IMR-90 (cell line): Measurements from ENCODE around the gene BAG1. TPM values are rescaled to one million over a fixed set of nuclear protein-coding genes. Genes with fewer than 3 reads are reported as not detected.

Source experiments
- ATAC-seq: fragments of 200-7000 bp; cut with Tn5 transposase; 2 replicates; pipeline ENCODE4 v1.9.1; 2020; ENCODE audit warnings: low read depth, mild to moderate bottlenecking, moderate library complexity
- BruUV-seq: library from RNA; stranded (reverse); fragments of 400-500 nt; replicated peaks from 2 replicates; lab custom pipeline; 2021; lab: Mats Ljungman, UMichigan
- CTCF ChIA-PET: fragments of 300-600 bp; formaldehyde crosslinking; extraction: SDS; loops from one replicate; lab custom pipeline; 2021; ENCODE audit warnings: antibody characterized with exemption; lab: Yijun Ruan, JAX
- POLR2A ChIA-PET: fragments of 300-600 bp; sonication (Branson Sonifier 250); formaldehyde crosslinking; loops from one replicate; lab custom pipeline; 2022; ENCODE audit warnings: antibody characterized with exemption; ENCODE audit not compliant: unreplicated experiment; lab: Charles Lee
- DNase-seq: peaks from one replicate; pipeline ENCODE4 v3.0.0; 2013
- H2AFZ ChIP-seq: replicated peaks from 2 replicates; pipeline ENCODE3; 2013; ENCODE audit warnings: low read length, mild to moderate bottlenecking; ENCODE audit not compliant: poor library complexity
- H2AK5ac ChIP-seq: 2 replicates; pipeline ENCODE4 v1.6.1; 2013; ENCODE audit warnings: low read depth, low read length, inconsistent platforms
- H2AK9ac ChIP-seq: replicated peaks from 2 replicates; pipeline ENCODE3; 2013; ENCODE audit warnings: mild to moderate bottlenecking, low read depth, low read length, moderate library complexity; ENCODE audit not compliant: poor library complexity
- H2BK120ac ChIP-seq: 2 replicates; pipeline ENCODE4 v1.6.1; 2013; ENCODE audit warnings: low read depth, low read length, inconsistent platforms
- H2BK15ac ChIP-seq: 3 replicates; pipeline ENCODE4 v1.6.1; 2013; ENCODE audit warnings: low read depth, low read length, inconsistent platforms
- H2BK20ac ChIP-seq: 2 replicates; pipeline ENCODE4 v1.6.1; 2013; ENCODE audit warnings: low read depth, mild to moderate bottlenecking, inconsistent platforms, low read length, moderate library complexity
- H2BK5ac ChIP-seq: 2 replicates; pipeline ENCODE4 v1.6.1; 2013; ENCODE audit warnings: mild to moderate bottlenecking, low read depth, low read length, inconsistent platforms; ENCODE audit not compliant: poor library complexity, severe bottlenecking
- H3K14ac ChIP-seq: replicated peaks from 2 replicates; pipeline ENCODE4 v1.6.1; 2013; ENCODE audit warnings: low read depth, low read length, inconsistent platforms
- H3K18ac ChIP-seq: 2 replicates; pipeline ENCODE4 v1.6.1; 2013; ENCODE audit warnings: low read depth, low read length, control low read depth
- H3K23ac ChIP-seq: 2 replicates; pipeline ENCODE4 v1.6.1; 2013; ENCODE audit warnings: low read depth, low read length, inconsistent platforms
- H3K27ac ChIP-seq: 2 replicates; pipeline ENCODE4 v1.5.1; 2013; ENCODE audit warnings: mild to moderate bottlenecking, control low read depth, low read length; ENCODE audit not compliant: insufficient read depth
- H3K27me3 ChIP-seq: 2 replicates; pipeline ENCODE4 v1.6.1; 2013; ENCODE audit warnings: low read length; ENCODE audit not compliant: control insufficient read depth, insufficient read depth
- H3K36me3 ChIP-seq: 2 replicates; pipeline ENCODE4 v1.6.1; 2013; ENCODE audit warnings: low read length, mixed read lengths; ENCODE audit not compliant: control insufficient read depth, insufficient read depth
- H3K4ac ChIP-seq: 2 replicates; pipeline ENCODE4 v1.6.1; 2013; ENCODE audit warnings: low read depth, low read length, inconsistent platforms
- H3K4me1 ChIP-seq: 2 replicates; pipeline ENCODE4 v1.6.1; 2013; ENCODE audit warnings: low read length, mixed read lengths; ENCODE audit not compliant: control insufficient read depth, insufficient read depth
- H3K4me2 ChIP-seq: 2 replicates; pipeline ENCODE4 v1.6.1; 2013; ENCODE audit warnings: low read depth, mild to moderate bottlenecking, control low read depth, low read length, moderate library complexity
- H3K4me3 ChIP-seq: 2 replicates; pipeline ENCODE4 v1.5.1; 2013; ENCODE audit warnings: low read depth, mild to moderate bottlenecking, control low read depth, low read length, moderate library complexity; ENCODE audit not compliant: insufficient read depth
- H3K56ac ChIP-seq: 2 replicates; pipeline ENCODE4 v1.6.1; 2013; ENCODE audit warnings: low read length, inconsistent platforms; ENCODE audit not compliant: insufficient read depth; ENCODE audit errors: extremely low read depth
- H3K79me1 ChIP-seq, 2 experiments: 2 replicates each; pipeline ENCODE4 v1.6.1; 2013; ENCODE audit warnings: low read length in 2 of 2, inconsistent platforms in 1 of 2, low read depth in 1 of 2
- H3K9ac ChIP-seq: 2 replicates; pipeline ENCODE4 v1.6.1; 2013; ENCODE audit warnings: low read depth, low read length, control low read depth
- H3K9me1 ChIP-seq: 2 replicates; pipeline ENCODE4 v1.6.1; 2013; ENCODE audit warnings: low read length, inconsistent platforms; ENCODE audit not compliant: insufficient read depth
- H3K9me3 ChIP-seq: 2 replicates; pipeline ENCODE4 v1.6.1; 2013; ENCODE audit warnings: low read length; ENCODE audit not compliant: control insufficient read depth, insufficient read depth
- H4K20me1 ChIP-seq: 2 replicates; pipeline ENCODE4 v1.6.1; 2013; ENCODE audit warnings: low read length, inconsistent platforms; ENCODE audit not compliant: insufficient read depth
- H4K5ac ChIP-seq: 2 replicates; pipeline ENCODE4 v1.6.1; 2013; ENCODE audit warnings: mild to moderate bottlenecking, low read depth, low read length, control low read depth
- H4K8ac ChIP-seq, 2 experiments: 2 replicates each; pipeline ENCODE4 v1.6.1; 2013; ENCODE audit warnings: low read depth in 2 of 2, low read length in 2 of 2, control low read depth in 1 of 2, inconsistent platforms in 1 of 2
- H4K91ac ChIP-seq: 2 replicates; pipeline ENCODE4 v1.6.1; 2013; ENCODE audit warnings: low read depth, low read length, inconsistent platforms; ENCODE audit not compliant: insufficient read depth
- CHD1 ChIP-seq: IDR thresholded peaks from 2 replicates; pipeline ENCODE4 v1.6.1; 2012; ENCODE audit warnings: low read depth, low read length, improper control_type of control experiment
- FOS ChIP-seq: fragments of 150-350 bp; IDR thresholded peaks from 2 replicates; pipeline ENCODE4 v1.6.1; 2016; ENCODE audit warnings: low read depth, low read length
- MAZ ChIP-seq: IDR thresholded peaks from 2 replicates; pipeline ENCODE4 v1.6.1; 2012; ENCODE audit warnings: low read depth, mild to moderate bottlenecking, low read length, improper control_type of control experiment, moderate library complexity, borderline replicate concordance
- NFE2L2 ChIP-seq: fragments of 150-350 bp; IDR thresholded peaks from 2 replicates; pipeline ENCODE4 v1.6.1; 2016; ENCODE audit warnings: low read depth, mild to moderate bottlenecking, low read length
- SMC3 ChIP-seq: fragments of 150-350 bp; IDR thresholded peaks from 2 replicates; pipeline ENCODE4 v1.6.1; 2016; ENCODE audit warnings: low read depth, mild to moderate bottlenecking, antibody characterized with exemption, low read length, moderate library complexity
- WGBS, 2 experiments: methylation state at CpG; one replicate each; pipeline versions ENCODE4 v1.1.5 to v1.1.7; 2013; ENCODE audit warnings: missing lambda C conversion rate in 2 of 2; ENCODE audit not compliant: insufficient read length in 1 of 2; ENCODE audit errors: extremely low coverage in 2 of 2; 5-methylcytosine and 5-hydroxymethylcytosine counted together
- dilution Hi-C: fragments of 300-500 bp; cut with HindIII; formaldehyde crosslinking; loops from one replicate; pipeline ENCODE4 v1.14.3; 2018; ENCODE audit warnings: low sequenced_read_pairs; ENCODE audit not compliant: unreplicated experiment
- in situ Hi-C: fragments of 300-500 bp; cut with MboI; formaldehyde crosslinking; loops from 3 replicates; pipeline ENCODE4 v1.14.3; 2019; ENCODE audit warnings: low sequenced_read_pairs, inconsistent platforms, mixed read lengths
- intact Hi-C: fragments of 100-400 bp; cut with micrococcal nuclease; formaldehyde crosslinking; loops from 2 replicates; pipeline ENCODE4 v1.10.0; 2022
- polyA plus RNA-seq, 3 experiments: library from polyadenylated mRNA; depleted of rRNA; stranded (reverse); fragments of >200 nt; gene quantifications; 2 replicates each; pipeline ENCODE4 v1.2.3, GENCODE V29; 2012; ENCODE audit warnings: low replicate concordance in 1 of 3
- total RNA-seq: library from RNA; depleted of rRNA; stranded (reverse); fragments of >200 nt; gene quantifications from 2 replicates; pipeline ENCODE4 v1.2.3, GENCODE V29; 2012

BAG1 gene
- total and polyA plus RNA-seq, 2 of the 4 experiments (the other 2 are of a cell fraction), result 4.5 to 20.9 TPM

DNA sequence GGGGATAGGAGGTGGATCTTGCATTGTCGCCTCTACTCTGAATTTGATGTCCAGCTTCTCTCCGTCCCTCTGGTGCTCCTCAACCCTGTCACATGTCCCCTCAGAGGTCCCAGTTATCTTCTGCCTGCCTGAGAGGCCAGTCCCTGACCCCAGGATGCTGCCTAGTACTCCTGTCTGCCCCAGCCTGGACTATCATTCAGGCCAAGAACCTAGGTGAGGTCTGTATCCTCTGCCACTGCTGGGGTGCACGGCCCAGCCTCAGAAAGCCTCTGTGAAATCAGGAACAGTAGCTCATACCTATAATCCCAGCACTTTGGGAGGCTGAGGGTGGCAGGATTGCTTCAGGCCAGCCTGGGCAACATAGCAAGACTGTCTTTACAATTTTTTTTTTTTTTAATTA lies 15.9 kb downstream of the BAG1 start:
- no peaks in the 10 kb centered on the region for H4K20me1 ChIP-seq
- no peak overlapping the region for H2BK120ac ChIP-seq
- no peak overlapping the region for H3K4me3 ChIP-seq
- no peak overlapping the region for H2BK20ac ChIP-seq
- no peak overlapping the region for H3K27ac ChIP-seq
- no peak overlapping the region for H3K4me2 ChIP-seq
- no peak overlapping the region for H2AK5ac ChIP-seq
- in situ Hi-C loops, result no loop called here
- no peak overlapping the region for H4K91ac ChIP-seq
- CTCF ChIA-PET, result interaction anchor here (0.6 kb wide), 1 partner anchor 14 kb away, joined by 7 read pairs; no protein-coding TSS in a partner anchor
- peaks cover 12% of the 10 kb centered on the region for H3K36me3 ChIP-seq
- ATAC-seq, result no peak
- H3K9me3 ChIP-seq, result no peaks in the 10 kb centered on the region
- BruUV-seq, result no TSS peak
- TF ChIP-seq NFE2L2 (no peak), SMC3 (no peak), MAZ (no peak), CHD1 (no peak), FOS (no peak)
- DNase-seq, result no peak
- H2BK15ac ChIP-seq, result no peak overlapping the region
- no peaks in the 10 kb centered on the region for H3K27me3 ChIP-seq
- no peak overlapping the region for H3K23ac ChIP-seq
- no peak overlapping the region for H3K14ac ChIP-seq
- H3K9me1 ChIP-seq, result peaks cover 12% of the 10 kb centered on the region; the same call in 1 of the 2 replicates
- intact Hi-C loops, result no loop called here
- H2AK9ac ChIP-seq, result no peak overlapping the region
- no peak overlapping the region for H2BK5ac ChIP-seq
- no peak overlapping the region for H3K18ac ChIP-seq
- dilution Hi-C loops, result no loop called here
- no peak overlapping the region for H3K56ac ChIP-seq
- POLR2A ChIA-PET, result no interaction called here
- peaks cover 3% of the 10 kb centered on the region for H3K4me1 ChIP-seq
- no peaks in the 10 kb centered on the region for H3K79me1 ChIP-seq
- H3K9ac ChIP-seq, result no peak overlapping the region
- no peak overlapping the region for H2AFZ ChIP-seq
- no peak overlapping the region for H4K5ac ChIP-seq
- H4K8ac ChIP-seq, result no peak overlapping the region
- H3K4ac ChIP-seq, result no peak overlapping the region
- WGBS, 2 experiments, result no CpG with 5 or more reads among the region's 3 CpGs
